H1 (cell line): ENCODE results near the gene SPG7. TPM values are rescaled to one million over a fixed set of nuclear protein-coding genes. Genes with fewer than 3 reads are reported as not detected.

Experiments used
- BRCA1 ChIP-seq: IDR thresholded peaks from 2 replicates; pipeline ENCODE4 v1.6.1; 2012; ENCODE audit warnings: low read depth, low read length, improper control_type of control experiment
- CHD1 ChIP-seq: IDR thresholded peaks from 2 replicates; pipeline ENCODE4 v1.6.1; 2012; ENCODE audit warnings: low read depth, low read length, improper control_type of control experiment
- GABPA ChIP-seq: IDR thresholded peaks from 2 replicates; pipeline ENCODE4 v1.6.1; 2011; ENCODE audit warnings: mild to moderate bottlenecking, low read length, moderate library complexity, borderline replicate concordance; ENCODE audit not compliant: insufficient read depth
- HDAC6 ChIP-seq: IDR thresholded peaks from one replicate; pipeline ENCODE4 v1.7.1; 2012; ENCODE audit warnings: low read depth, mild to moderate bottlenecking, inconsistent platforms, low read length, moderate library complexity
- SUZ12 ChIP-seq: fragments of 200-600 bp; sonication (generic); IDR thresholded peaks from 2 replicates; pipeline ENCODE4 v1.6.1; 2012; ENCODE audit warnings: mild to moderate bottlenecking, inconsistent platforms, low read length, moderate library complexity, mixed read lengths
- ZNF274 ChIP-seq: IDR thresholded peaks from 2 replicates; pipeline ENCODE4 v1.7.0; 2012; ENCODE audit warnings: low read length, borderline replicate concordance; ENCODE audit errors: extremely low read depth
- polyA plus RNA-seq, 7 experiments: library from polyadenylated mRNA; depleted of rRNA in 3 of 7; stranded (reverse) in 5 of 7; unstranded in 2 of 7; fragments of >200 nt in 5 of 7; fragments of 200-250 nt in 2 of 7; gene quantifications; 1 replicate in 5 of 7; 2 replicates in 1 of 7; 4 replicates in 1 of 7; pipeline versions ENCODE4 v1.2.1 to v1.2.3, GENCODE V29; 2011 to 2013; ENCODE audit warnings: missing spikeins in 2 of 7, mixed read lengths in 2 of 7
- total RNA-seq: library from RNA; stranded (reverse); fragmentation: NEBNext Ultra II Directional; extraction: Animal tissue kit (Norgen Biotek cat#: 25700); gene quantifications from 2 replicates; pipeline ENCODE4 v1.2.1, GENCODE V29; 2021
- TF ChIP-seq, protein P1 (sequence below): fragments of 300-600 bp; sonication (generic); IDR thresholded peaks from 2 replicates; pipeline ENCODE4 v1.7.1; 2012; ENCODE audit warnings: low read length, moderate library complexity, mild to moderate bottlenecking, inconsistent platforms; ENCODE audit not compliant: insufficient replicate concordance
- TF ChIP-seq, protein P2 (sequence below): IDR thresholded peaks from 2 replicates; pipeline ENCODE4 v1.6.1; 2012; ENCODE audit warnings: low read length, inconsistent platforms
- TF ChIP-seq, protein P3 (sequence below): IDR thresholded peaks from 2 replicates; pipeline ENCODE4 v1.6.1; 2012; ENCODE audit warnings: inconsistent platforms

The SPG7 gene
- total and polyA plus RNA-seq, 2 of the 8 experiments (the other 6 are each of a cell fraction or from before 2014, with no cell fraction given), result 72.1 to 113 TPM

DNA sequence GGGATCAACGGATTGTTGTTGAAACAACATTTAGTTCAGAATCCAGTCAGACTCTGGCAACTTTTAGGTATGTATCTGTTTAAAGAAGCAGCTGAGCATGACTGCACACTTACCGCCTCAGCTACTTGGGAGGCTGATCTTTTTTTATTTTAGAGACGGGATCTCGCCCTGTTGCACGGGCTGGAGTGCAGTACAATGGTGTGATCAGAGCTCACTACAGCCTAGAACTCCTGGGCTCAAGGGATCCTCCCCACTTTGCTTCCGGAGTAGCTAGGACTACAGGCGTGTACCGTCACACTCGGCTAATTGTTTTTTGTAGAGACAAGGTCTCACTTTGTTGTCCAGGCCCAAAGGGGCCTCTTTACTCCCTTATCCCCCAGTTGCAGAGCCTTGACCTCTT lies 2.3 kb downstream of the SPG7 start (continued):
- TF ChIP-seq, protein P1, sequence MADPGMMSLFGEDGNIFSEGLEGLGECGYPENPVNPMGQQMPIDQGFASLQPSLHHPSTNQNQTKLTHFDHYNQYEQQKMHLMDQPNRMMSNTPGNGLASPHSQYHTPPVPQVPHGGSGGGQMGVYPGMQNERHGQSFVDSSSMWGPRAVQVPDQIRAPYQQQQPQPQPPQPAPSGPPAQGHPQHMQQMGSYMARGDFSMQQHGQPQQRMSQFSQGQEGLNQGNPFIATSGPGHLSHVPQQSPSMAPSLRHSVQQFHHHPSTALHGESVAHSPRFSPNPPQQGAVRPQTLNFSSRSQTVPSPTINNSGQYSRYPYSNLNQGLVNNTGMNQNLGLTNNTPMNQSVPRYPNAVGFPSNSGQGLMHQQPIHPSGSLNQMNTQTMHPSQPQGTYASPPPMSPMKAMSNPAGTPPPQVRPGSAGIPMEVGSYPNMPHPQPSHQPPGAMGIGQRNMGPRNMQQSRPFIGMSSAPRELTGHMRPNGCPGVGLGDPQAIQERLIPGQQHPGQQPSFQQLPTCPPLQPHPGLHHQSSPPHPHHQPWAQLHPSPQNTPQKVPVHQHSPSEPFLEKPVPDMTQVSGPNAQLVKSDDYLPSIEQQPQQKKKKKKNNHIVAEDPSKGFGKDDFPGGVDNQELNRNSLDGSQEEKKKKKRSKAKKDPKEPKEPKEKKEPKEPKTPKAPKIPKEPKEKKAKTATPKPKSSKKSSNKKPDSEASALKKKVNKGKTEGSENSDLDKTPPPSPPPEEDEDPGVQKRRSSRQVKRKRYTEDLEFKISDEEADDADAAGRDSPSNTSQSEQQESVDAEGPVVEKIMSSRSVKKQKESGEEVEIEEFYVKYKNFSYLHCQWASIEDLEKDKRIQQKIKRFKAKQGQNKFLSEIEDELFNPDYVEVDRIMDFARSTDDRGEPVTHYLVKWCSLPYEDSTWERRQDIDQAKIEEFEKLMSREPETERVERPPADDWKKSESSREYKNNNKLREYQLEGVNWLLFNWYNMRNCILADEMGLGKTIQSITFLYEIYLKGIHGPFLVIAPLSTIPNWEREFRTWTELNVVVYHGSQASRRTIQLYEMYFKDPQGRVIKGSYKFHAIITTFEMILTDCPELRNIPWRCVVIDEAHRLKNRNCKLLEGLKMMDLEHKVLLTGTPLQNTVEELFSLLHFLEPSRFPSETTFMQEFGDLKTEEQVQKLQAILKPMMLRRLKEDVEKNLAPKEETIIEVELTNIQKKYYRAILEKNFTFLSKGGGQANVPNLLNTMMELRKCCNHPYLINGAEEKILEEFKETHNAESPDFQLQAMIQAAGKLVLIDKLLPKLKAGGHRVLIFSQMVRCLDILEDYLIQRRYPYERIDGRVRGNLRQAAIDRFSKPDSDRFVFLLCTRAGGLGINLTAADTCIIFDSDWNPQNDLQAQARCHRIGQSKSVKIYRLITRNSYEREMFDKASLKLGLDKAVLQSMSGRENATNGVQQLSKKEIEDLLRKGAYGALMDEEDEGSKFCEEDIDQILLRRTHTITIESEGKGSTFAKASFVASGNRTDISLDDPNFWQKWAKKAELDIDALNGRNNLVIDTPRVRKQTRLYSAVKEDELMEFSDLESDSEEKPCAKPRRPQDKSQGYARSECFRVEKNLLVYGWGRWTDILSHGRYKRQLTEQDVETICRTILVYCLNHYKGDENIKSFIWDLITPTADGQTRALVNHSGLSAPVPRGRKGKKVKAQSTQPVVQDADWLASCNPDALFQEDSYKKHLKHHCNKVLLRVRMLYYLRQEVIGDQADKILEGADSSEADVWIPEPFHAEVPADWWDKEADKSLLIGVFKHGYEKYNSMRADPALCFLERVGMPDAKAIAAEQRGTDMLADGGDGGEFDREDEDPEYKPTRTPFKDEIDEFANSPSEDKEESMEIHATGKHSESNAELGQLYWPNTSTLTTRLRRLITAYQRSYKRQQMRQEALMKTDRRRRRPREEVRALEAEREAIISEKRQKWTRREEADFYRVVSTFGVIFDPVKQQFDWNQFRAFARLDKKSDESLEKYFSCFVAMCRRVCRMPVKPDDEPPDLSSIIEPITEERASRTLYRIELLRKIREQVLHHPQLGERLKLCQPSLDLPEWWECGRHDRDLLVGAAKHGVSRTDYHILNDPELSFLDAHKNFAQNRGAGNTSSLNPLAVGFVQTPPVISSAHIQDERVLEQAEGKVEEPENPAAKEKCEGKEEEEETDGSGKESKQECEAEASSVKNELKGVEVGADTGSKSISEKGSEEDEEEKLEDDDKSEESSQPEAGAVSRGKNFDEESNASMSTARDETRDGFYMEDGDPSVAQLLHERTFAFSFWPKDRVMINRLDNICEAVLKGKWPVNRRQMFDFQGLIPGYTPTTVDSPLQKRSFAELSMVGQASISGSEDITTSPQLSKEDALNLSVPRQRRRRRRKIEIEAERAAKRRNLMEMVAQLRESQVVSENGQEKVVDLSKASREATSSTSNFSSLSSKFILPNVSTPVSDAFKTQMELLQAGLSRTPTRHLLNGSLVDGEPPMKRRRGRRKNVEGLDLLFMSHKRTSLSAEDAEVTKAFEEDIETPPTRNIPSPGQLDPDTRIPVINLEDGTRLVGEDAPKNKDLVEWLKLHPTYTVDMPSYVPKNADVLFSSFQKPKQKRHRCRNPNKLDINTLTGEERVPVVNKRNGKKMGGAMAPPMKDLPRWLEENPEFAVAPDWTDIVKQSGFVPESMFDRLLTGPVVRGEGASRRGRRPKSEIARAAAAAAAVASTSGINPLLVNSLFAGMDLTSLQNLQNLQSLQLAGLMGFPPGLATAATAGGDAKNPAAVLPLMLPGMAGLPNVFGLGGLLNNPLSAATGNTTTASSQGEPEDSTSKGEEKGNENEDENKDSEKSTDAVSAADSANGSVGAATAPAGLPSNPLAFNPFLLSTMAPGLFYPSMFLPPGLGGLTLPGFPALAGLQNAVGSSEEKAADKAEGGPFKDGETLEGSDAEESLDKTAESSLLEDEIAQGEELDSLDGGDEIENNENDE, result no peak
- no peak for TF ChIP-seq CHD1
- TF ChIP-seq HDAC6, result no peak
- no peak for TF ChIP-seq SUZ12
- no peak for TF ChIP-seq GABPA
- TF ChIP-seq, protein P2, sequence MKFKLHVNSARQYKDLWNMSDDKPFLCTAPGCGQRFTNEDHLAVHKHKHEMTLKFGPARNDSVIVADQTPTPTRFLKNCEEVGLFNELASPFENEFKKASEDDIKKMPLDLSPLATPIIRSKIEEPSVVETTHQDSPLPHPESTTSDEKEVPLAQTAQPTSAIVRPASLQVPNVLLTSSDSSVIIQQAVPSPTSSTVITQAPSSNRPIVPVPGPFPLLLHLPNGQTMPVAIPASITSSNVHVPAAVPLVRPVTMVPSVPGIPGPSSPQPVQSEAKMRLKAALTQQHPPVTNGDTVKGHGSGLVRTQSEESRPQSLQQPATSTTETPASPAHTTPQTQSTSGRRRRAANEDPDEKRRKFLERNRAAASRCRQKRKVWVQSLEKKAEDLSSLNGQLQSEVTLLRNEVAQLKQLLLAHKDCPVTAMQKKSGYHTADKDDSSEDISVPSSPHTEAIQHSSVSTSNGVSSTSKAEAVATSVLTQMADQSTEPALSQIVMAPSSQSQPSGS, result no peak
- TF ChIP-seq, protein P3, sequence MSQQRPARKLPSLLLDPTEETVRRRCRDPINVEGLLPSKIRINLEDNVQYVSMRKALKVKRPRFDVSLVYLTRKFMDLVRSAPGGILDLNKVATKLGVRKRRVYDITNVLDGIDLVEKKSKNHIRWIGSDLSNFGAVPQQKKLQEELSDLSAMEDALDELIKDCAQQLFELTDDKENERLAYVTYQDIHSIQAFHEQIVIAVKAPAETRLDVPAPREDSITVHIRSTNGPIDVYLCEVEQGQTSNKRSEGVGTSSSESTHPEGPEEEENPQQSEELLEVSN, result no peak
- TF ChIP-seq ZNF274, result no peak
- no peak for TF ChIP-seq BRCA1
